Activated CD8-positive, alpha-beta T cell treated with anti-CD3 and anti-CD28 coated beads for 36 hours (primary cell): ENCODE measurements around the gene C22orf15. TPM values are rescaled to one million over a fixed set of nuclear protein-coding genes. Genes with fewer than 3 reads are reported as not detected.
A peak's percentile ranks its signal among the peaks of the same experiment; 100 is the strongest.

Source experiments
- ATAC-seq: fragments of 200-7000 bp; cut with Tn5 transposase; one replicate; pipeline ENCODE4 v1.10.0; 2021; ENCODE audit warnings: mild to moderate bottlenecking, moderate library complexity
- CTCF ChIA-PET: fragments of 350-600 bp; sonication (Branson Sonifier 250); formaldehyde crosslinking; loops from one replicate; lab custom pipeline; 2021; ENCODE audit warnings: antibody characterized with exemption; lab: Charles Lee
- POLR2A ChIA-PET: fragments of 350-600 bp; sonication (Branson Sonifier 250); formaldehyde crosslinking; loops from one replicate; lab custom pipeline; 2021; ENCODE audit warnings: antibody characterized with exemption; lab: Charles Lee
- DNase-seq: peaks from one replicate; pipeline ENCODE4 v3.0.0-alpha.2; 2020
- H3K27ac Mint-ChIP-seq: one replicate; pipeline ENCODE4 v1.8.0; 2021; ENCODE audit warnings: mild to moderate bottlenecking, mixed read lengths
- H3K27me3 Mint-ChIP-seq: one replicate; pipeline ENCODE4 v1.8.0; 2021; ENCODE audit warnings: mixed read lengths
- H3K36me3 Mint-ChIP-seq: one replicate; pipeline ENCODE4 v1.8.0; 2021; ENCODE audit warnings: low read depth, mixed read lengths
- H3K4me1 Mint-ChIP-seq: one replicate; pipeline ENCODE4 v1.8.0; 2021; ENCODE audit warnings: low read depth, mixed read lengths
- H3K4me3 Mint-ChIP-seq: one replicate; pipeline ENCODE4 v1.8.0; 2021; ENCODE audit warnings: mild to moderate bottlenecking, moderate library complexity, mixed read lengths
- H3K9me3 Mint-ChIP-seq: one replicate; pipeline ENCODE4 v1.8.0; 2021; ENCODE audit warnings: mixed read lengths
- intact Hi-C: fragments of 100-400 bp; cut with micrococcal nuclease; formaldehyde crosslinking; loops from one replicate; pipeline ENCODE4 v1.10.0; 2022
- total RNA-seq, 2 experiments: library from RNA; stranded (reverse); gene quantifications; one replicate each; pipeline ENCODE4 v1.2.3, GENCODE V29; 2021
- TF ChIP-seq, protein P1 (sequence below): fragments of 200-600 bp; IDR thresholded peaks from one replicate; pipeline ENCODE4 v1.8.0; 2022; ENCODE audit warnings: antibody characterized with exemption, mild to moderate bottlenecking

C22orf15 gene
- total RNA-seq, 2 experiments from 2014 or later: 1.1 to 2.1 TPM

DNA sequence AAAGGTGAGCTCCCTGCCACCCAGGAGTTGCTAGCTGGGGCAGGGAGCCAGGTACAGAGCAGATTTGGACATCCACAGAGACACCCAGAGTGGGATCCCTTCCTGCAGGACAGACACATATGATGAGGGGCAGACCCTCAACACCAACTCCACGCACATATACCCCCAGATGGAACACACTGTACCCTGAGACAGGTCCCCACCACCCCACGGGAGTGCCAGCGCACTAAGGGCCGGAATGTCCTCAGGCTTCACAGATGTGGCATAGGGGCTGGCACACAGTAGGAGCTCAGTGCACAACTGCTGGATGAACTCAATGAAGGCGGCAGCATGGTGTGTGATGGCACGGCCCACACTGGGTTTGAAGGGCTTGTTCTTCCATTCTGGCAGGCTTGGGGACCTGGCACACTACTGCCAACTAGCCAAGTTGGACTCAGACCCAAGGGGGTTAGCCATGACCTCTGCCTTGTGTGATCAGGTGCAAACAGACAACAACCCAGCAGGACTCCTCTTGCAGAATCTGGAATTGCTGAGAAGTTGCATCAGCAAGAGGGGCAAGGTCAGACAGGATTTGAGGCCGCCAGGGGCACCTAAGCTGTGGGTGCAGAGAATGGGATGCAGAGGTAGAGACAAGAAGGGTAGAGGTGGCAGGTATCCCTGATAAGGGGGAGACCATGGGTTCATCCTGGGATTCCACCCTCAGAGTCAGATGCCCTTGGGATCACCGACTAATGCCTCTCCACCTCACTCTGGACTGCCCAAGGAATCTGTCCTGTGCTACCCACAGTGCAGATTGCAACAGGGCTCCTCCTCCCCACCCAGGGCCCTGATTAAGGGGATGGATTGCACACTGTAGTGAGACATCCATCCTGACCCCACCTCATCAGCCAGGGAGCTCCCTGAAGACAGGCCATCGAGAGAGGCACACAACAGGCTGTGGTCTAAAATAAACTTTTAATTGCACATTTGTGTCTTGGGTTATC, 2.4 kb downstream of the C22orf15 start:
- Mint-ChIP-seq H3K9me3 (no peaks in the 10 kb centered on the region), H3K27me3 (no peaks in the 10 kb centered on the region), H3K4me3 (peak overlapping the region; percentile 45), H3K36me3 (peaks cover 20% of the 10 kb centered on the region), H3K4me1 (peaks cover 35% of the 10 kb centered on the region), H3K27ac (peak overlapping the region; percentile 50)
- CTCF ChIA-PET: interaction anchor here (0.9 to 1.9 kb wide), 5 partner anchors 12 to 138 kb away, joined by 3 to 7 read pairs (median 3); no protein-coding TSS in a partner anchor
- no peak for DNase-seq
- TF ChIP-seq, protein P1, sequence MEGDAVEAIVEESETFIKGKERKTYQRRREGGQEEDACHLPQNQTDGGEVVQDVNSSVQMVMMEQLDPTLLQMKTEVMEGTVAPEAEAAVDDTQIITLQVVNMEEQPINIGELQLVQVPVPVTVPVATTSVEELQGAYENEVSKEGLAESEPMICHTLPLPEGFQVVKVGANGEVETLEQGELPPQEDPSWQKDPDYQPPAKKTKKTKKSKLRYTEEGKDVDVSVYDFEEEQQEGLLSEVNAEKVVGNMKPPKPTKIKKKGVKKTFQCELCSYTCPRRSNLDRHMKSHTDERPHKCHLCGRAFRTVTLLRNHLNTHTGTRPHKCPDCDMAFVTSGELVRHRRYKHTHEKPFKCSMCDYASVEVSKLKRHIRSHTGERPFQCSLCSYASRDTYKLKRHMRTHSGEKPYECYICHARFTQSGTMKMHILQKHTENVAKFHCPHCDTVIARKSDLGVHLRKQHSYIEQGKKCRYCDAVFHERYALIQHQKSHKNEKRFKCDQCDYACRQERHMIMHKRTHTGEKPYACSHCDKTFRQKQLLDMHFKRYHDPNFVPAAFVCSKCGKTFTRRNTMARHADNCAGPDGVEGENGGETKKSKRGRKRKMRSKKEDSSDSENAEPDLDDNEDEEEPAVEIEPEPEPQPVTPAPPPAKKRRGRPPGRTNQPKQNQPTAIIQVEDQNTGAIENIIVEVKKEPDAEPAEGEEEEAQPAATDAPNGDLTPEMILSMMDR: no peak
- ATAC-seq: no peak
- intact Hi-C loops: loop anchor here (5.0 kb wide), 1 partner anchor 82 kb away; no protein-coding TSS in a partner anchor
- POLR2A ChIA-PET: interaction anchor here (0.5 to 2.2 kb wide), 5 partner anchors 13 to 1125 kb away, joined by 3 to 6 read pairs (median 4); no protein-coding TSS in a partner anchor

DNA sequence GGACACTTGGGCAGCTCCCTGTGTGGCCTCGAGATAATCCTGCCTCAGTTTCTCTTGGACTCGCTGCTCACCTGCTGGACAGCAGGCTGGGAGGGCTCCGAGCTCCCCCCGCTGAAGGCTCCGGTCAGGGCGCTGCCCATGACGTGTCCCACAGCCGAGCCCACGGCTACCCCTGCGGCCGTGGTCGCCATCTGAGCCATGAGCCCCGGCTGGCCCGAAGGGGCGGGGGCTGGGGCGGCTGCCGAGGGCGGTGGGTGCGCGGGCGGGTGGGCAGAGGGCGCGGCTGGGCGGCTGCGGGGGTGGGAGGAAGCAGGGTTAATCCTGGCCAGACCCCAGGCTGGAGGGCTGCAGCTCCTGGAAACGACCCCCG, 4.5 kb downstream of the C22orf15 start:
- ChIA-PET CTCF (interaction anchor here (0.6 to 5.4 kb wide), 7 partner anchors 14 to 174 kb away, joined by 3 to 48 read pairs (median 3); partner anchors contain the start of gene MIF), POLR2A (interaction anchor here (0.5 to 2.3 kb wide), 15 partner anchors 10 to 387 kb away, joined by 3 to 11 read pairs (median 3); partner anchors contain the start of gene ZNF70)
- H3K4me1 Mint-ChIP-seq: peaks cover 45% of the 10 kb centered on the region
- ATAC-seq (no peak), DNase-seq (no peak)
- intact Hi-C loops: loop anchor here (5.0 kb wide), 1 partner anchor 80 kb away; no protein-coding TSS in a partner anchor
- H3K9me3 Mint-ChIP-seq: no peaks in the 10 kb centered on the region
- H3K36me3 Mint-ChIP-seq: peaks cover 20% of the 10 kb centered on the region
- H3K27me3 Mint-ChIP-seq: no peaks in the 10 kb centered on the region
- TF ChIP-seq, protein P1: no peak
- peak overlapping the region; percentile 81 for H3K4me3 Mint-ChIP-seq
- peak overlapping the region; percentile 81 for H3K27ac Mint-ChIP-seq

DNA sequence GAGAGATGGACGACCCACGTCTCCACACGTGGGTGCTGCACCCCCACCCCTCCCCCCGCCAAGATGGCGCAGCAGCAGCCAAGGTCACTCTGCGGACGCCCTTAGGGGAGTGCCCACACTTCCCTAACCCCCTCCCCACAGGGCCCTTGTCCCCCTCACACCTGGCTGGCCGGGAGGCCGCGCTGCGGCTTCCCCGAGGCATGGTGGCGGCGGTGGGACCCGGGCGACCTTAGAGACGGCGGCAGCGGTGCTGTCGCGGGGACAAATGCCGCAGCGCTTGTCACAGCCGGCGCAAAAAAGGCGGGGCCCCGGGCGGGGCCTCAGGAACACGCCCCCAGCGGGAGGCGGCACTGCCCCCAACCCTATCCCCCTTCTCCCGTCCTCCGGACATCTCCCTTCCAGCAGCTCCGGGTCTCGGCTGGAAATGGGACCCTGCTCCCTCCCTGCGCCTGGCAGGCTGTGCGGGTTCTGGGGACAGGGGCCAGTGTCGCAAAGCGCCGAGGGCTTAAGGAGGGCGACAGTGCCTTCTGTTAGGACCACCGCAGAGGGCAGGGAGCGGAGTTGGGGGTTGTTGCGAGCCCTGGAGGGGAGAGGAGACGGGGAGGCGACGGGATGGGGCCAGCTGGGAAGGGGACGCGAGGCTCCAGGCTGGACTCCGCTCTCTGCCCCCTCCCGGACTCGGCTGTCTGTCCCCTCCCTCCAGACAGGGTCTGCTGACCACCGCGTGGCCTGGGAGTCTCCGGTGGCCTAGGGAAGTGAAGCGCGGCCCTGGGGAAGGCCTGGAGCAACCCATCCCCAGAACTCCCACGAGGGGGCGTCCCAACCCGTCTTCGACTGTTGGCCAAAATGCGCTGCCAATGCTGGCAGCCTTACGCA, 5.1 kb downstream of the C22orf15 start, which contains the start of gene CHCHD10:
Gene CHCHD10, minus strand, starts transcription at position 300 of the 876 bp plus-strand sequence. Its CDS starts 98 bp downstream, at position 202.
- ChIA-PET CTCF (interaction anchor here (1.0 to 5.4 kb wide), 6 partner anchors 15 to 175 kb away, joined by 3 to 48 read pairs (median 4); partner anchors contain the start of gene MIF), POLR2A (interaction anchor here (0.5 to 2.3 kb wide), 16 partner anchors 10 to 1976 kb away, joined by 3 to 11 read pairs (median 3); partner anchors contain the start of gene ZNF70)
- Mint-ChIP-seq H3K27me3 (no peaks in the 10 kb centered on the region), H3K27ac (peak within 1 kb of the TSS; percentile 81), H3K4me3 (peak within 1 kb of the TSS; percentile 81), H3K9me3 (no peaks in the 10 kb centered on the region), H3K4me1 (peaks cover 41% of the 10 kb centered on the region), H3K36me3 (peaks cover 16% of the 10 kb centered on the region)
- DNase-seq (peak; percentile 85), ATAC-seq (peak; percentile 66)
- intact Hi-C loops: loop anchor here (5.0 kb wide), 1 partner anchor 79 kb away; no protein-coding TSS in a partner anchor
- TF ChIP-seq, protein P1: peak; percentile 85

DNA sequence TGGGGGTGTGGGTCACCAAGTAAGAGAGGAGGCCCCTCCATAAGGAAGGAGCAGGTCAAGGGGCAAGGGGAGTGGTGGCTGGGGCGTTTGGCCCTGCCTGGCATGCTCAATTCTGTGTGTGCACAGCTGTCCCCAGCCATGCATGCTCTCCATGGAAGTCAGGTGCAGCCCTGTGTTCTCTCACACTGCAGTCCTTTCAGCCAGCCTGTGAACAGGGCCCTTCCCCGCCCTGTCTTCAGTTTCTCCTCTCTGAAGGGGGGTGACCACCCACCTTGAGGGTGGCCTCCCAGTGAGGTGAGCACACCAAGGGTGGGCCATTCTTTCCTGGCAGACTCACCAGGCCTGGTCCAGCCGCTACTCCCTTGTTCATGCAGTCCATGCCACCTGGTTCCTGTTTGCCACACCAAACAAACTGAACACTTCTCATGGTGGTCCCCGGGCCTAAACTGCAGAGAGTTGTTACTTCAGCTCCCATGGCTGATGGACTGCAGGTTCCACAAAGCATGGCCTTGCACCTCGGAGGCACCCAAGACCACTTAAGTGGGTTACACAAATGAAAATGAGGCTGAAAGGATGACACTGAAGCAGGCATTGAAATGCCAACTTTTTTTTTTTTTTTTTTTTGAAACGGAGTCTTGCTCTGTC, 6.7 kb downstream of the C22orf15 start:
- Mint-ChIP-seq H3K4me1 (peaks cover 27% of the 10 kb centered on the region), H3K9me3 (no peaks in the 10 kb centered on the region), H3K36me3 (peaks cover 15% of the 10 kb centered on the region), H3K27me3 (no peaks in the 10 kb centered on the region), H3K4me3 (no peak overlapping the region), H3K27ac (no peak overlapping the region)
- ChIA-PET CTCF (interaction anchor here (0.9 to 5.4 kb wide), 8 partner anchors 8 to 89 kb away, joined by 3 to 48 read pairs (median 3); partner anchors contain the start of genes SLC2A11 and ZNF70), POLR2A (interaction anchor here (2.1 to 2.3 kb wide), 2 partner anchors 8 to 20 kb away, joined by 7 to 9 read pairs; no protein-coding TSS in a partner anchor)
- ATAC-seq (no peak), DNase-seq (no peak)
- TF ChIP-seq, protein P1: no peak
- intact Hi-C loops: loop anchor here (5.0 kb wide), 1 partner anchor 78 kb away; no protein-coding TSS in a partner anchor
